AG04450 (cell line): ENCODE results near the gene HOXB2. TPM values are rescaled to one million over a fixed set of nuclear protein-coding genes. Genes with fewer than 3 reads are reported as not detected.
A peak's percentile ranks its signal among the peaks of the same experiment; 100 is the strongest.

ENCODE experiments used
- CTCF ChIA-PET: fragments of 300-600, 350-600 bp; formaldehyde crosslinking; extraction: SDS; loops from one replicate; lab custom pipeline; 2022; ENCODE audit warnings: antibody characterized with exemption, inconsistent platforms; lab: Charles Lee
- POLR2A ChIA-PET: fragments of 350-600 bp; formaldehyde crosslinking; extraction: SDS; loops from one replicate; lab custom pipeline; 2021; ENCODE audit warnings: antibody characterized with exemption, inconsistent platforms; lab: Yijun Ruan, JAX
- DNase-seq: peaks from one replicate; pipeline ENCODE4 v3.0.0-alpha.2; 2011; ENCODE audit warnings: low read depth, low spot score
- H3K27ac ChIP-seq: one replicate; pipeline ENCODE4 v1.5.1; 2012; ENCODE audit warnings: low read depth, low read length, control low read depth
- H3K27me3 ChIP-seq: one replicate; pipeline ENCODE4 v1.6.0; 2012; ENCODE audit warnings: low read length; ENCODE audit not compliant: control insufficient read depth, insufficient read depth
- H3K4me3 ChIP-seq: 2 replicates; pipeline ENCODE4 v1.5.1; 2011; ENCODE audit warnings: mild to moderate bottlenecking, low read depth, low read length, control low read depth
- H3K9me3 ChIP-seq: 2 replicates; pipeline ENCODE4 v1.5.1; 2012; ENCODE audit warnings: low read length; ENCODE audit not compliant: control insufficient read depth, insufficient read depth
- CTCF ChIP-seq: IDR thresholded peaks from 2 replicates; pipeline ENCODE4 v1.5.1; 2011; ENCODE audit warnings: low read depth, low read length, control low read depth, inconsistent platforms
- polyA plus RNA-seq: library from polyadenylated mRNA; depleted of rRNA; stranded (reverse); fragments of >200 nt; gene quantifications from 2 replicates; pipeline ENCODE4 v1.2.3, GENCODE V29; 2011

The HOXB2 gene
- polyA plus RNA-seq, 1 experiment, result 16.3 TPM

DNA sequence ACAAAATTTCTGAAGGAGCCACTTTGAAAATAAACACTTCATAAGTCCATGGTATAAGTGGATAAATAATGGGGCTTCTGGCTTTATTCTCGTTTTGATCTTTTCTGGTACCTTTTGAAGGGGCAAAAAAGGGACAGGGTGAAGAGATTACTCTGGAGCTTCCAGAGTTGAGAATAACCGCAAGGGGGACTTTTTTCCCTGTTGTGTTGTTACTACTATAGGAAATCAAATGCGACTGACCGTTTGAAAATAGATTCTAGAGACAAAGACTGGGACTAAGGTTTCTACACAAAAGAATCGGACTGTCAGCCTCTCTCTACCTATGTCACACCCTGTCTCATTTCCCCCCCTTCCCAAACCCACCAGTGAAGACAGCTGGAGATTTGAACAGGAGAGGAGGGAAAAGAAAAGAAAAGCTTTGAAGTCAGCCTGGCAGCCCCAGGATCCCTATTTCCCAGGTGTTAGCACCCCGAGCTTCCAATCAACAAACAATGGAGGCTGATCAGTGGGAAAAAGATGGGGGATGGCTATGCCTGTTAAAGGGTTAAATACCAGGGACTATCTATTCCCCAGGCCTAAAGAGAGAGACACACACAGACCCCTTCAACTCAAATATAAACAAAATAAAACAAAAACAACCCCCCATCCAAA is 24.9 kb upstream of the HOXB2 start:
- Histone ChIP-seq H3K9me3 (no peaks in the 10 kb centered on the region), H3K27me3 (no peaks in the 10 kb centered on the region), H3K27ac (peak overlapping the region; percentile 94), H3K4me3 (peak overlapping the region; percentile 90)
- ChIA-PET POLR2A (interaction anchor here (0.8 to 4.5 kb wide), 7 partner anchors 8 to 24 kb away, joined by 3 to 40 read pairs (median 6); partner anchors contain the start of gene HOXB4), CTCF (interaction anchor here (1.0 to 3.3 kb wide), 4 partner anchors 10 to 218 kb away, joined by 3 to 13 read pairs (median 4); no protein-coding TSS in a partner anchor)
- no peak for DNase-seq
- TF ChIP-seq CTCF, result peak; percentile 42

DNA sequence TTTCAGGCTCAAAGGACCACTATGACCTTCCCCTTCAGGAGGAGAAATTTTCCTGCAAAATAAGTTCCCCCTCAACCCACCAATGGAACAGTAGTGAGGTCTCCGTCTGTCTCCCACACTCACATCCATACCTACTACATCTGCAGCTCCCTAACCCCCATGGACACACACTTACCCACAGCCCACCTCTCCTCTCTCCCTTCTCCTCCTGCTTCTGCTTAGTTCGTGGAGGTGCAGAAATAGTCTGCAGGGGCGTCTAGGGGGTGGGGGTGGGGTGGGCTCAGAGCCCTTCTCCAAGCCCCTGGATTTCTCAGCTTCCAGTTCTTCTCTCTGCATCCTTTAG is 24.3 kb upstream of the HOXB2 start:
- no peaks in the 10 kb centered on the region for H3K9me3 ChIP-seq
- DNase-seq, result no peak
- H3K4me3 ChIP-seq, result peak overlapping the region; percentile 90
- CTCF ChIA-PET, result interaction anchor here (1.1 to 3.3 kb wide), 3 partner anchors 9 to 217 kb away, joined by 3 to 13 read pairs (median 3); no protein-coding TSS in a partner anchor
- POLR2A ChIA-PET, result interaction anchor here (0.9 to 4.5 kb wide), 4 partner anchors 9 to 20 kb away, joined by 3 to 40 read pairs (median 8); partner anchors contain the start of gene HOXB4
- TF ChIP-seq CTCF, result no peak
- H3K27me3 ChIP-seq, result no peaks in the 10 kb centered on the region
- H3K27ac ChIP-seq, result peak overlapping the region; percentile 61

DNA sequence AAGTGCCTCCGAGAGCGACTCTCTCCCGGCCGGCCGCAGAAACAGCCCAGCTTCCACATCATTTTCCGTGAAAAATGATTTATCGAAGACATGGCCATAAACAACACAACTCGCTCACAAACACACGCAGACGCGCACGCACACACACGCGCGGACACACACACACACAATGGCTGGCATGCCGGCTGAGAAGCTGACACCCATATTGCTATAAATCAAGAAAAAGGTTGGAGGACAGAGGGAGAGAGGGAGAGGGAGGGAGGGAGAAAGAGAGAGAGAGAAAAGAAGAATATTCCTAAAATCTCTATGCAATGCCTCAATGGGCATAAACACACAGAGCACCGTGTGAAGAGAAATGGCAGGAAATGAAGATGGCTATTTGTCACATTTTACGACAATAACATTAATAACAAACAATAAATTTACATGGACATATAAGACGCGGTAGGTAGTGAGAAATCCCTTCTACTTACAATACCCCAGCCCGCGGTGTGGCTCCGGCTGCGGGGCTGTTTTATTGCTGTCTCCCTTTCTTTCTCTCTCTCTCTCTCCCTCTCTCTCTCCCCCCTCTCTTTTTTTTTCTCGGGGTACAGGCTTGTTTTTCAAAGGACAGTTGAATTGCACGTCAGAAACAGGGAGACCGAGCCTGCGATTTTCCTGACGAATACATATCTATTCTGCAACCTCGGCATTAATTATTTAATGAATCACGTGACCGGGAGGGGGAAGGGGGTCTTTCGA is 23.8 kb upstream of the HOXB2 start:
- H3K27ac ChIP-seq, result peak overlapping the region; percentile 61
- no peak for TF ChIP-seq CTCF
- no peak for DNase-seq
- H3K27me3 ChIP-seq, result no peaks in the 10 kb centered on the region
- H3K9me3 ChIP-seq, result no peaks in the 10 kb centered on the region
- CTCF ChIA-PET, result interaction anchor here (1.3 to 3.3 kb wide), 5 partner anchors 16 to 233 kb away, joined by 3 to 13 read pairs (median 5); partner anchors contain the start of gene HOXB5
- peak overlapping the region; percentile 90 for H3K4me3 ChIP-seq
- POLR2A ChIA-PET, result interaction anchor here (0.8 to 4.5 kb wide), 6 partner anchors 8 to 19 kb away, joined by 3 to 40 read pairs (median 5); partner anchors contain the start of gene HOXB4

DNA sequence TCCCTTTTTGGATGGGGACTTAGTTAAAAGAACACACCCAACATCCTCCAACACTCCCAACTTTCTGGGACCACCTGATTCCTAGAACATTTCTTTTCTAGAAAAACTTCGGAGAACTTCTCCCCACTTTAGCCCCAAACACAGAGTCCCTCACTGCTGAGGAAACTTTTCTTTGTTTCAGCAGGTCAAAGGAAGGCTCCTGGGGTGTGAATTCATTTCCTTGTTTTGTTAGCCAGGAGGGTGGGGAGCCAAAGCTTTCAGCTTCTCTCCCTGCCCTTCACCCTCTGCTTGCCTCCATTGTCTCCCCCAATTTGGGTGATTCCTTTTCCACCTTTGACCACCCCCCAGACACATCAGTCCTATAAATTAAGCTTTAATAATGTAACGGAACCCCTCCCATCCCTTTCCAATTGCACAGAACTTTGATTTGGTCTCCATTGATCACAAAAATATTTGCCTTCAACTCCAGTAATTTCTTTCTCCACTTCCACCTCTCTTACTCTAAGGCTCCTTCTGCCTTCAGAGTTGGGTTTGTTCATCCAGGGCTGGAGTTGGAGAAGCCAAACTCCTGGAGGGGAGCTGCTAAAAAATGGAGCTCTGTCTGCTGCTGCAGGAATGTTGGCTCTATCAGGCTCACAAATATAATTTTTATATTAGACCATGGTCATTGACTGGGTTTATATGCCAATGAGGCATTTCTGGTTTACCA is 22.9 kb upstream of the HOXB2 start:
- ChIA-PET CTCF (interaction anchor here (0.6 to 3.3 kb wide), 6 partner anchors 16 to 232 kb away, joined by 3 to 13 read pairs (median 4); partner anchors contain the start of gene HOXB5), POLR2A (interaction anchor here (0.8 to 4.5 kb wide), 5 partner anchors 8 to 20 kb away, joined by 3 to 40 read pairs (median 6); partner anchors contain the start of gene HOXB4)
- Histone ChIP-seq H3K4me3 (peak overlapping the region; percentile 90), H3K27ac (peak overlapping the region; percentile 83), H3K27me3 (no peaks in the 10 kb centered on the region), H3K9me3 (no peaks in the 10 kb centered on the region)
- TF ChIP-seq CTCF, result no peak
- no peak for DNase-seq
